GM12878 (cell line): ENCODE data around the gene SIRT2. TPM values are rescaled to one million over a fixed set of nuclear protein-coding genes. Genes with fewer than 3 reads are reported as not detected.

ENCODE experiments used
- FOS ChIP-seq: IDR thresholded peaks from 3 replicates; pipeline ENCODE4 v1.6.1; 2011; ENCODE audit warnings: borderline replicate concordance; ENCODE audit not compliant: insufficient read length; ENCODE audit errors: extremely low read depth
- NBN ChIP-seq: fragments of 450-650 bp; IDR thresholded peaks from 2 replicates; pipeline ENCODE4 v1.6.1; 2016
- NFIC ChIP-seq: IDR thresholded peaks from 2 replicates; pipeline ENCODE4 v1.6.1; 2012; ENCODE audit warnings: low read depth, mild to moderate bottlenecking, inconsistent platforms, low read length, moderate library complexity
- POLR2A ChIP-seq: IDR thresholded peaks from 2 replicates; pipeline ENCODE4 v1.6.1; 2011; ENCODE audit warnings: low read depth, mild to moderate bottlenecking, low read length
- POLR2AphosphoS5 ChIP-seq: IDR thresholded peaks from 2 replicates; pipeline ENCODE4 v1.6.1; 2011; ENCODE audit warnings: mild to moderate bottlenecking, low read length, inconsistent platforms
- RUNX3 ChIP-seq: IDR thresholded peaks from 2 replicates; pipeline ENCODE4 v1.6.1; 2012; ENCODE audit warnings: low read length, inconsistent platforms
- SMAD5 ChIP-seq: IDR thresholded peaks from 2 replicates; pipeline ENCODE4 v1.6.1; 2016; ENCODE audit warnings: antibody characterized with exemption, low read depth
- ZNF207 ChIP-seq: fragments of 450-650 bp; IDR thresholded peaks from 2 replicates; pipeline ENCODE4 v1.6.1; 2014; ENCODE audit warnings: antibody characterized with exemption, mild to moderate bottlenecking, borderline replicate concordance
- polyA plus RNA-seq, 11 experiments: library from polyadenylated mRNA; depleted of rRNA in 4 of 11; unstranded in 6 of 11; stranded (reverse) in 5 of 11; fragments of >200 nt; fragmentation: Nextera tagmentation in 4 of 11; fragmentation: Illumina TruSeq in 1 of 11; extraction: Ambion mirVana in 4 of 11; extraction: Trizol in 1 of 11; gene quantifications; 1 replicate in 1 of 11; 2 replicates in 10 of 11; pipeline versions ENCODE4 v1.2.1 to v1.2.3, GENCODE V29; 2011 to 2016; ENCODE audit warnings: inconsistent platforms in 2 of 11, missing spikeins in 2 of 11, low read depth in 1 of 11
- total RNA-seq, 4 experiments: library from RNA; depleted of rRNA in 3 of 4; stranded (reverse); fragments of >200 nt in 3 of 4; fragmentation: Illumina TruSeq in 1 of 4; extraction: Trizol in 1 of 4; gene quantifications; 2 replicates each; pipeline versions ENCODE4 v1.2.1 to v1.2.3, GENCODE V29; 2013 to 2021
- TF ChIP-seq, protein P1 (sequence below): fragments of 450-650 bp; IDR thresholded peaks from 2 replicates; pipeline ENCODE4 v1.6.1; 2017; ENCODE audit warnings: low read depth, mild to moderate bottlenecking, moderate library complexity
- TF ChIP-seq, protein P2 (sequence below): IDR thresholded peaks from 2 replicates; pipeline ENCODE4 v1.6.1; 2011; ENCODE audit warnings: mild to moderate bottlenecking, low read depth, low read length, moderate library complexity; ENCODE audit not compliant: insufficient replicate concordance

SIRT2 gene
- total and polyA plus RNA-seq, 10 of the 15 experiments (the other 5 are each of a cell fraction or from before 2014, with no cell fraction given), result 1.4 to 38.7 (median 24.1) TPM

DNA sequence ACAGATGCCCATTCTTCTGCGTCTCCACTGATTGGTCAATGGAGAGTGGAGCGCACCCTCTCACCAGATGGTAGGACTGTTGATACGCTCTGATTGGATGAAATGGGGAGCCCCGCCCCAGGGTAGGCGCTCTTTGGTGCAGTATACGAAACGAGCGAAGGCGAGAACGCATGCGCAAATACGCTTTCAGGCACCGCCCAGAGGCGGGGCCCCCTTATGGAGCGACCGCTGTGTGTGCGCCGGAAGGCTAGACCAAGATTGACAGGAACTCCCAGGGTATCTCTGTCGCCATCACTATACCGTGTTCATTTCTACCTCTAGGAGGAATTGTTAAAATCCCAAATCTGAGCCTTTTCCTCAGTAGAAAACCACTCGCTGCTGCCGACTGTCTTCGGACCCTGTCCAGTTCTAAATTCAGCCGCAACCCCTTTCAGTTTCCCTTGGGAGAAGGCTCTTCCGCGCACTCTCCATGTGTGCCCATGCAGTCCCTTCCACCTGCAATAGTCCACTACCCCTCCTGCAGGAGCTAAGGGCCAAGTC lies 48.9 kb downstream of the SIRT2 start (continued):
- TF ChIP-seq SMAD5 (peak; percentile 84; the same call in 1 of the 2 replicates), POLR2A (peak; percentile 68; the same call in 1 of the 2 replicates), RUNX3 (peak; percentile 56), ZNF207 (peak; percentile 71; the same call in 1 of the 2 replicates), FOS (peak; percentile 87), NFIC (0 out of 2 replicates have a peak, but pooled peaks have one; percentile 21), POLR2AphosphoS5 (peak; percentile 83), NBN (peak; percentile 7; the same call in 1 of the 2 replicates)
- TF ChIP-seq, protein P1, sequence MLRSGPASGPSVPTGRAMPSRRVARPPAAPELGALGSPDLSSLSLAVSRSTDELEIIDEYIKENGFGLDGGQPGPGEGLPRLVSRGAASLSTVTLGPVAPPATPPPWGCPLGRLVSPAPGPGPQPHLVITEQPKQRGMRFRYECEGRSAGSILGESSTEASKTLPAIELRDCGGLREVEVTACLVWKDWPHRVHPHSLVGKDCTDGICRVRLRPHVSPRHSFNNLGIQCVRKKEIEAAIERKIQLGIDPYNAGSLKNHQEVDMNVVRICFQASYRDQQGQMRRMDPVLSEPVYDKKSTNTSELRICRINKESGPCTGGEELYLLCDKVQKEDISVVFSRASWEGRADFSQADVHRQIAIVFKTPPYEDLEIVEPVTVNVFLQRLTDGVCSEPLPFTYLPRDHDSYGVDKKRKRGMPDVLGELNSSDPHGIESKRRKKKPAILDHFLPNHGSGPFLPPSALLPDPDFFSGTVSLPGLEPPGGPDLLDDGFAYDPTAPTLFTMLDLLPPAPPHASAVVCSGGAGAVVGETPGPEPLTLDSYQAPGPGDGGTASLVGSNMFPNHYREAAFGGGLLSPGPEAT, result 0 out of 2 replicates have a peak, but pooled peaks have one; percentile 10
- TF ChIP-seq, protein P2, sequence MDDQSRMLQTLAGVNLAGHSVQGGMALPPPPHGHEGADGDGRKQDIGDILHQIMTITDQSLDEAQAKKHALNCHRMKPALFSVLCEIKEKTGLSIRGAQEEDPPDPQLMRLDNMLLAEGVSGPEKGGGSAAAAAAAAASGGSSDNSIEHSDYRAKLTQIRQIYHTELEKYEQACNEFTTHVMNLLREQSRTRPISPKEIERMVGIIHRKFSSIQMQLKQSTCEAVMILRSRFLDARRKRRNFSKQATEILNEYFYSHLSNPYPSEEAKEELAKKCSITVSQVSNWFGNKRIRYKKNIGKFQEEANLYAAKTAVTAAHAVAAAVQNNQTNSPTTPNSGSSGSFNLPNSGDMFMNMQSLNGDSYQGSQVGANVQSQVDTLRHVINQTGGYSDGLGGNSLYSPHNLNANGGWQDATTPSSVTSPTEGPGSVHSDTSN, result peak; percentile 73
